Activated T-helper 1 cell treated with Interleukin-2 at 50 U/mL for 16 hours (primary cell): ENCODE results near the gene CXXC5.

Experiments used
- DNase-seq: peaks from one replicate; pipeline ENCODE4 v3.0.0-alpha.2; 2020; ENCODE audit warnings: low read depth

The CXXC5 gene

GRCh38 chr5:139638736-139639618, 9.2 kb upstream of the CXXC5 start:
- no peak for DNase-seq

GRCh38 chr5:139639619-139640380, 8.3 kb upstream of the CXXC5 start:
- no peak for DNase-seq

GRCh38 chr5:139640421-139641115, 7.6 kb upstream of the CXXC5 start:
- DNase-seq, result no peak

DNA sequence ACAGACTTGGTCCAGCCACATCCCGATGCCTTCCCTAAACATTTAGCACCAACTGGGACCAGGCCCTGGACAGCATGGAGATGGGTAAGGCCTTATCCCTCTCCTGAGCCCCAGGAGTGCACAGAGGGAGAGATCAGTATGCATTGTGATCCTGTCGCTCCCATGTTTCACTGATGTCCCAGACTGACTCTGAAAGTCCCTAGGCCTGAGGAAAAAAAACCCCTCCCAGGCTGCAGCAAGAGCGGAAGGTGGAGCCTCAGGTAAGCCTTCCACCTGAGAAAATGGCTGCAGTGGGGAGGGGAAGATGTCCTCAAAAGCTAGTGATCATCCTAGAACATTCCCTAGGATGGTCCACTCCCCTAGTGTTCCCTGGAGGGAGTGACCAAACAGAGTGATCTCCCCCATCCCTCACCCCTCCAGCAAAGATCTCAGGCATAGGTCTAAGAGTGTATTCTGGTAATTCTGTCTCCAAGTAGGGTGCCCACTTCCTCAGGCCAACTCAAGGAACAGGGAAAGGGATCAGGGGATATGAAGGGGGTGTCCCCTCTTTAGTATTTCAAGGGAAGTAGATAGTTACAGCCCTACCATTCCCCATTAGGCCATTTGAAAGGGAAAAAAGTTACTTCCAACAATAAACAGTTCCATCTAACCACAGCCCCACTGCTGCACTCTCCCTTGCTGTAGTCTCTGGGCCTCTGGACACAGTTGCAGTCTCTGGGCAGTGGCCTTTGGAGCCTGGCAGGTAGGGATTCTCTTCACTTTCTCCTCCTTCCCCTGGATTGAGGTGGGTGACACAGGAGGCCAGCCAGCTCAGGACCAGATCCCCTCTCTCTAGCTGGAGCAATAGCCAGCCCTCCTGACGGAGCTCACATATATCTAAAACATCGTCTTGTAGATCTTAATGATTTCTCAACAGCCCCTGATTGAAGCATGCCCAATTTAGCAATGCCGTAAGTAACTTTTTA, 6.8 kb upstream of the CXXC5 start:
- DNase-seq, result no peak

GRCh38 chr5:139642213-139642612, 5.9 kb upstream of the CXXC5 start:
- no peak for DNase-seq

DNA sequence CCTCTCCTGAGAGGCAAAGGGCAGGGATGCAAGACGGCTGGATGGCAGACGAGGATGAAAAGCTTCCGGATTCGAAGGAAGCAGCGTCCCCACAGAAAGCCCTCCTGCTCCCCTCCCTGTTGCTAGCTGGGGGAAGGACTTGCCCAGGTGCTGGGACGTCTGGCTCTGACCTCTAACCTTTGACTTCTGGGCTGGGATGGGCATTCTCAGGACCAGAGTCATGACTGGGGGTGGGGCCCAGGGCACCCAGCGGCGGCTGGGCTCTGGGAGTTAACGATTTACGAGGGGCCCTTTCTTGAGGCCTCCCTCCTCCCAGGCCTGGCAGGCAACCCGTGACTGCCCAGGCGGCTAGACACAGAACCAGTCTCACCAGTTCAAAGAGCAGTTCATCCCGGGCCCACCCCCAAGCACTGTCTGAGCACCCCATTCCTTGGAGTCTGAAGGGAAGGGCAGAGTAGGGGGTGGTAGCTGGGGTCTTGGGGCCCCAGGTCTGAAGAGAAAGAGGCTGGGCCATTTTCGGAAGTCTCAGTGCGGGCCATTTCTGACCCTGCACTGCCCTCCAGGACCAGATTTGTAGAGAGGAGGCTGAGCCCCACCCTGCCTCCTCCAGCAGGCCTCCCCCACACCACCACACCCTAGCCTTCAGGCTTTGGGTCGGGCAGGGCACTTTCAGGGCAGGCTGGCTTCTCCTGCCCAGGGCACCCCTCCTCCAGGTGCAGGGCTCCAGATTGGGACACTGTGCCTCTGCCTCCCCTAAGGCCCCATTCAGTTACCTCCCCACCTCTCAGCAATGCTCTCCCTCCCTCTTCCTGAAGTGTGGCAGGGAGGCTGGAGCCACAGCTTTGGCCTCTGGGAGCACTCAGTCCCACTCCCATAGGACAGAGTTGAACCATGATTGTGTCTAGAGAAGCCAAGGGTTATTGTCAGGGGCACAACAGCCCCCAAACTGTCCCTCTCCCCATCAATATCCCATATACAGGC, 5.0 kb upstream of the CXXC5 start:
- no peak for DNase-seq

DNA sequence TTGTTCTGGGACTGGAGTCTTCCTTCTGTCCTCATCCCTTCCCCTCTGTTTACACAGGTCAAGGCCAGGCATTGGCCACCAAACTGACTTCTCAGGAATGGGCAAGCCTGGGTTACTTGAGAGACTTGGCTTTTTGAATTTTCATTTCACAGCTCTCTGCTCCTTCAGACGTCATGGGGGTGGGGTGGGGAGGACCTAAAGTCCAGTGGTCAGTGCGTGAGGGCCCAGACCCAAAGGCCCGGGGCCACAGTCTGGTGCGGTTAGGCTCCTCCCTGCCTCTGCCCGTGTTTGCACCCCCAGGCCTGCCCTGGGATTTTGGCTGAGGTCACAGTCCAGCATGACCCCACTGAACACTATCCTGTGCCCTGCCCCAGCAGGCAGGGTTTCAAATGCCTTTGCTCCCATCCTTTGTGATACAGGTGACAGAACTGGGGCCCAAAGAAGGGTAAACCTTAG, 4.1 kb upstream of the CXXC5 start:
- no peak for DNase-seq

GRCh38 chr5:139644646-139645429, 3.3 kb upstream of the CXXC5 start:
- DNase-seq, result no peak

DNA sequence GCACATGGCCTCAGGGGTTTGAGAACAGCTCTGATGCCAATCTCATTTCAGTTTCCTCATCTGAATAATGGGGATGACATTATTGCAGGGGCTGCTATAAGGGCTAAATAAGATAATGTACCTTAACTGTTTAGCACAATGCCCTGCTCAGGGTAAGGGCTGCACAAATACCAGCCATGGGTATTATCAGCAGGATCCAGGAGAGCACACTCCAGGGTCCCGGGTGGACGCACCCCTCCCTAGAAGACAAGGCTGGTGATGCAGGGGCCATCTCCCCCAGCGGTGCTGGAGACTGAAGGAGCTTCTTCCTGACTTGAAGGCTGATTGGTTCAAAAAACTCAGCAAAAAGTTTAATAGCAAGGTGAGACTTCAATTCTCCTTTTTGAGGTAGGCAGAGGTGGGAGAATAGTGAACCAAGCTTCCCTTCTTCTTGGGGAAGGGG, 2.7 kb upstream of the CXXC5 start:
- no peak for DNase-seq

- DNase-seq, result no peak
These were observed 2.0 kb upstream of the CXXC5 start for GRCh38 chr5:139646111-139646510.

- no peak for DNase-seq
These were observed 1.1 kb upstream of the CXXC5 start for GRCh38 chr5:139646912-139647505.

DNA sequence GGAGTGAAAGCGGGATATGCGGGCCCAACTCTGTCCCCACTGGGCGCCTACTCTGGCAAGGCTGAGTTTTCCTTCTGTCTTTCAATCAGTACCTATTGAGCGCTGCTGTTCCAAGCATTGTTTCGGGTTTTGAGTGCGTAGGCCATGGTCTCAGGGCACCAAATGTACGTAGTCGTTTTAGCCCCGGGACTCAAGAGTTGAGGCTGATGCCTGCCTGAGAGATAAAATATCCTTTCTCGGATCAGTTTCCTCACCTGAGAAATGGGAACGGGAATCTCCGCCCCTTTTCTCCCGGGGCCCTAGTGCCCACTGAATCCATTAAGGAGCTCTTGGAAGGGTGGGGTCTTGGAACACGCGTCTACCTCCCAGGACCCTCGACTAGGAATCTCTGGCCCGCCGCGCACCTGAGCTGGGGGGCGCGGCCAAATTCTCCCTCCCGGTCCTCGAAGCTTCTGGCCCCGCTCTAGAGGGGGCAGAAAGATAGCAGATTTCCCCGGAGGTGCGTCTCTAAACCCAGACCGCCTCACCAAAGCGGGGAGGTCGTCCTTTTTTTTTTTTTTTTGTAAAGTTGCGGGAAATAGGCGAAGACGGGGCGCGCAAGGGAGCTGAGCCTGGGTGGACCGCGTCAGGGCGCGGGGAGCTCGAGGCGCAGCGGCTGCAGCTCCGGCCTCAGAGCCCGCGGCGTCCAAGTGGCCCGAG, 494 bp upstream of the CXXC5 start:
- DNase-seq, result no peak

GRCh38 chr5:139649082-139649991, 1.2 kb downstream of the CXXC5 start:
- DNase-seq, result no peak

GRCh38 chr5:139650031-139650688, 2.0 kb downstream of the CXXC5 start:
- DNase-seq, result no peak

GRCh38 chr5:139650689-139651042, 2.5 kb downstream of the CXXC5 start:
- no peak for DNase-seq

- no peak for DNase-seq
These were observed 3.1 kb downstream of the CXXC5 start for GRCh38 chr5:139651043-139651834.
